B cell (primary cell): ENCODE measurements around the gene CPNE4. TPM values are rescaled to one million over a fixed set of nuclear protein-coding genes. Genes with fewer than 3 reads are reported as not detected.

Experiments used
- ATAC-seq: fragments of 200-7000 bp; cut with Tn5 transposase; one replicate; pipeline ENCODE4 v1.10.0; 2021; ENCODE audit warnings: low read depth, mild to moderate bottlenecking, moderate number of reproducible peaks, moderate library complexity
- CTCF ChIA-PET: fragments of 350-600 bp; sonication (Branson Sonifier 250); formaldehyde crosslinking; loops from one replicate; lab custom pipeline; 2021; ENCODE audit warnings: antibody characterized with exemption, inconsistent platforms; lab: Charles Lee
- POLR2A ChIA-PET: fragments of 350-600 bp; sonication (Branson Sonifier 250); formaldehyde crosslinking; loops from one replicate; lab custom pipeline; 2021; ENCODE audit warnings: antibody characterized with exemption; lab: Charles Lee
- DNase-seq: peaks from one replicate; pipeline ENCODE4 v3.0.0; 2013
- H2AFZ ChIP-seq: 2 replicates; pipeline ENCODE4 v1.6.1; 2012; ENCODE audit warnings: mild to moderate bottlenecking, low read depth, low read length; ENCODE audit not compliant: insufficient read depth, poor library complexity, severe bottlenecking
- H3K27ac ChIP-seq, 2 donors: 1 replicate in 1 of 2; 2 replicates in 1 of 2; pipeline ENCODE4 v1.5.1; 2012 to 2013; ENCODE audit warnings: low read length in 2 of 2, mild to moderate bottlenecking in 2 of 2, moderate library complexity in 1 of 2
- H3K27me3 ChIP-seq, 4 experiments: fragments of 200-600 bp in 1 of 4; sonication (generic) in 1 of 4; replicated peaks in 1 of 4; 1 replicate in 2 of 4; 2 replicates in 2 of 4; pipeline versions ENCODE4 v1.6.1 to v1.7.0; 2013 to 2016; ENCODE audit warnings: low read length in 3 of 4, mild to moderate bottlenecking in 2 of 4, mixed read lengths in 1 of 4, moderate library complexity in 1 of 4; ENCODE audit not compliant: insufficient read depth in 4 of 4, control insufficient read depth in 3 of 4; ENCODE audit errors: control extremely low read depth in 1 of 4
- H3K36me3 ChIP-seq, 2 experiments: replicated peaks in 1 of 2; 1 replicate in 1 of 2; 2 replicates in 1 of 2; pipeline versions ENCODE4 v1.6.1 to v1.7.1; 2013; ENCODE audit warnings: low read length in 1 of 2; ENCODE audit not compliant: insufficient read depth in 2 of 2, control insufficient read depth in 1 of 2; ENCODE audit errors: control extremely low read depth in 1 of 2, extremely low read depth in 1 of 2
- H3K4me1 ChIP-seq, 2 donors: fragments of 200-600 bp in 1 of 2; sonication (generic) in 1 of 2; 1 replicate in 1 of 2; 2 replicates in 1 of 2; pipeline versions ENCODE4 v1.5.1 to v1.6.1; 2013 to 2017; ENCODE audit warnings: low read length in 2 of 2; ENCODE audit not compliant: control insufficient read depth in 2 of 2, insufficient read depth in 2 of 2
- H3K4me2 ChIP-seq: replicated peaks from 2 replicates; pipeline ENCODE3; 2012; ENCODE audit warnings: mild to moderate bottlenecking, low read depth, low read length; ENCODE audit not compliant: poor library complexity, severe bottlenecking
- H3K4me3 ChIP-seq, 5 experiments: fragments of 200-600 bp in 1 of 5; sonication (generic) in 1 of 5; 1 replicate in 3 of 5; 2 replicates in 2 of 5; pipeline versions ENCODE4 v1.5.1 to v1.7.0; 2011 to 2016; ENCODE audit warnings: low read length in 4 of 5, mild to moderate bottlenecking in 4 of 5, low read depth in 2 of 5, control low read depth in 1 of 5, moderate library complexity in 1 of 5; ENCODE audit not compliant: insufficient read depth in 1 of 5; ENCODE audit errors: control extremely low read depth in 1 of 5, extremely low read depth in 1 of 5
- H3K79me2 ChIP-seq: fragments of 200-600 bp; sonication (generic); one replicate; pipeline ENCODE4 v1.6.0; 2016; ENCODE audit warnings: low read length; ENCODE audit not compliant: control insufficient read depth, insufficient read depth
- H3K9ac ChIP-seq: fragments of 200-600 bp; sonication (generic); 2 replicates; pipeline ENCODE4 v1.6.1; 2017; ENCODE audit warnings: mild to moderate bottlenecking, low read length, moderate library complexity
- H3K9me3 ChIP-seq, 3 donors: one replicate each; pipeline versions ENCODE4 v1.6.1 to v1.7.1; 2013; ENCODE audit warnings: low read length in 2 of 3; ENCODE audit not compliant: control insufficient read depth in 2 of 3, insufficient read depth in 1 of 3; ENCODE audit errors: control extremely low read depth in 1 of 3
- H4K20me1 ChIP-seq: 2 replicates; pipeline ENCODE4 v1.6.0; 2012; ENCODE audit warnings: mild to moderate bottlenecking, low read length; ENCODE audit not compliant: insufficient read depth, control insufficient read depth, poor library complexity, severe bottlenecking
- H3K27ac Mint-ChIP-seq: one replicate; pipeline ENCODE4 v1.8.0; 2021; ENCODE audit warnings: mixed read lengths
- H3K27me3 Mint-ChIP-seq: one replicate; pipeline ENCODE4 v1.8.0; 2021; ENCODE audit warnings: mixed read lengths
- H3K4me1 Mint-ChIP-seq: one replicate; pipeline ENCODE4 v1.8.0; 2021; ENCODE audit warnings: mixed read lengths
- H3K4me3 Mint-ChIP-seq: one replicate; pipeline ENCODE4 v1.8.0; 2021; ENCODE audit warnings: mixed read lengths
- H3K9me3 Mint-ChIP-seq: one replicate; pipeline ENCODE4 v1.8.0; 2022; ENCODE audit warnings: mixed read lengths; ENCODE audit not compliant: insufficient read depth
- EZH2 ChIP-seq: IDR thresholded peaks from 2 replicates; pipeline ENCODE4 v1.6.1; 2012; ENCODE audit warnings: borderline replicate concordance, low read depth, mild to moderate bottlenecking, moderate library complexity, low read length; ENCODE audit not compliant: insufficient read depth, poor library complexity, severe bottlenecking
- WGBS: methylation state at CpG from one replicate; pipeline ENCODE4 v1.1.5; 2013; ENCODE audit warnings: missing lambda C conversion rate; ENCODE audit not compliant: insufficient coverage; 5-methylcytosine and 5-hydroxymethylcytosine counted together
- intact Hi-C: fragments of 100-400 bp; cut with micrococcal nuclease; formaldehyde crosslinking; loops from one replicate; pipeline ENCODE4 v1.10.0; 2022
- polyA plus RNA-seq: library from polyadenylated mRNA; depleted of rRNA; stranded (reverse); fragments of >200 nt; gene quantifications from 2 replicates; pipeline ENCODE4 v1.2.3, GENCODE V29; 2012
- total RNA-seq, 2 donors: library from RNA; stranded (reverse); fragments of 120-200 nt in 1 of 2; gene quantifications; 1 replicate in 1 of 2; 2 replicates in 1 of 2; pipeline versions ENCODE4 v1.2.3 to v1.2.4, GENCODE V29; 2013 to 2022
- TF ChIP-seq, protein P1 (sequence below): fragments of 200-600 bp; IDR thresholded peaks from one replicate; pipeline ENCODE4 v1.8.0; 2022; ENCODE audit warnings: antibody characterized with exemption, mild to moderate bottlenecking

Gene CPNE4
- total and polyA plus RNA-seq, 2 donors (not counting 1 experiment from before 2014, with no cell fraction given) = not detected

GRCh38 chr3:131881777-131882176 lies 153.0 kb downstream of the CPNE4 start:
- intact Hi-C loops = no loop called here
- Mint-ChIP-seq H3K4me1 (no peaks in the 10 kb centered on the region), H3K27me3 (no peaks in the 10 kb centered on the region), H3K9me3 (no peaks in the 10 kb centered on the region), H3K4me3 (no peak overlapping the region), H3K27ac (no peak overlapping the region)
- Histone ChIP-seq H3K79me2 (no peaks in the 10 kb centered on the region), H3K27ac (no peak overlapping the region), H3K36me3 (no peaks in the 10 kb centered on the region), H3K4me3 (no peak overlapping the region), H3K9me3 (peaks cover 0 to 4% (median 0%) of the 10 kb centered on the region in 3 donors), H2AFZ (no peak overlapping the region), H3K27me3 (no peaks in the 10 kb centered on the region), H4K20me1 (no peaks in the 10 kb centered on the region), H3K4me2 (no peak overlapping the region), H3K9ac (no peak overlapping the region), H3K4me1 (no peaks in the 10 kb centered on the region)
- WGBS = no CpG with 5 or more reads among the region's 3 CpGs
- no peak for DNase-seq
- TF ChIP-seq, protein P1, sequence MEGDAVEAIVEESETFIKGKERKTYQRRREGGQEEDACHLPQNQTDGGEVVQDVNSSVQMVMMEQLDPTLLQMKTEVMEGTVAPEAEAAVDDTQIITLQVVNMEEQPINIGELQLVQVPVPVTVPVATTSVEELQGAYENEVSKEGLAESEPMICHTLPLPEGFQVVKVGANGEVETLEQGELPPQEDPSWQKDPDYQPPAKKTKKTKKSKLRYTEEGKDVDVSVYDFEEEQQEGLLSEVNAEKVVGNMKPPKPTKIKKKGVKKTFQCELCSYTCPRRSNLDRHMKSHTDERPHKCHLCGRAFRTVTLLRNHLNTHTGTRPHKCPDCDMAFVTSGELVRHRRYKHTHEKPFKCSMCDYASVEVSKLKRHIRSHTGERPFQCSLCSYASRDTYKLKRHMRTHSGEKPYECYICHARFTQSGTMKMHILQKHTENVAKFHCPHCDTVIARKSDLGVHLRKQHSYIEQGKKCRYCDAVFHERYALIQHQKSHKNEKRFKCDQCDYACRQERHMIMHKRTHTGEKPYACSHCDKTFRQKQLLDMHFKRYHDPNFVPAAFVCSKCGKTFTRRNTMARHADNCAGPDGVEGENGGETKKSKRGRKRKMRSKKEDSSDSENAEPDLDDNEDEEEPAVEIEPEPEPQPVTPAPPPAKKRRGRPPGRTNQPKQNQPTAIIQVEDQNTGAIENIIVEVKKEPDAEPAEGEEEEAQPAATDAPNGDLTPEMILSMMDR = no peak
- TF ChIP-seq EZH2 = no peak
- CTCF ChIA-PET = no interaction called here
- POLR2A ChIA-PET = no interaction called here
- no peak for ATAC-seq

- 0% methylated on average over 1 of the region's 2 CpGs for WGBS
- intact Hi-C loops = no loop called here
- H3K27ac ChIP-seq = no peak overlapping the region
- Mint-ChIP-seq H3K9me3 (no peaks in the 10 kb centered on the region), H3K4me3 (no peak overlapping the region), H3K4me1 (no peaks in the 10 kb centered on the region), H3K27ac (no peak overlapping the region), H3K27me3 (no peaks in the 10 kb centered on the region)
- no peaks in the 10 kb centered on the region for H3K4me1 ChIP-seq
- ATAC-seq = no peak
- DNase-seq = no peak
- no peak overlapping the region for H3K4me3 ChIP-seq
- H3K79me2 ChIP-seq = no peaks in the 10 kb centered on the region
- POLR2A ChIA-PET = no interaction called here
- CTCF ChIA-PET = no interaction called here
- no peak overlapping the region for H3K4me2 ChIP-seq
- no peak overlapping the region for H2AFZ ChIP-seq
- TF ChIP-seq, protein P1 = no peak
- TF ChIP-seq EZH2 = no peak
- H3K9ac ChIP-seq = no peak overlapping the region
- no peaks in the 10 kb centered on the region for H4K20me1 ChIP-seq
- H3K36me3 ChIP-seq = no peaks in the 10 kb centered on the region
- peaks cover 0 to under 1% (median 0%) of the 10 kb centered on the region in 3 donors for H3K9me3 ChIP-seq
- no peaks in the 10 kb centered on the region for H3K27me3 ChIP-seq
These were observed 153.9 kb downstream of the CPNE4 start for GRCh38 chr3:131880948-131881347.
